Measurements from ENCODE around the gene OTX1.

DNA sequence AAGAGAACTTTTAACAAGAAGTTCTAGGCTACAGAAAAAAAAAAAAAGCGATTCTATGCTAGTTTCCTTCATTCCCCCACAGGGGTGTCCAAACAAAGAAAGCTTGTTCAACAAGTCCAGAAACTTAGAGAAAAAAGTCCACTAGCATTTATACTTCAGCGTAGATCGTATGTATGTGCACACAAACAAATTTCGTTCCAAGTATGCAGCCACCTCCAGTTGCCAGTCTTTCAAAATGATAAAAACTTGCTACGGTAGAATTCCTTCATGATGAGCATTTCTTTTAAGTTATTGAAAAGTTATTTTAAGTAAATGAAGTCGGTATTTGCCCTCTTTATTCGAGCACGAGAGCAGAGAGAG, 3.7 kb upstream of the OTX1 start:
- no peak for TF ChIP-seq CTCF (conservative IDR thresholded peaks at IDR 0.05 in 1 of 2, IDR thresholded peaks at IDR 0.05 in 1 of 2; ENCODE audit: low read depth in 1 of 2, low read length in 2 of 2)
- TF ChIP-seq EZH2 (IDR thresholded peaks at IDR 0.05; ENCODE audit: low read length, missing control alignments), result no peak

Measured in fibroblast of lung (primary cell).